ENCODE measurements around the gene KLRB1.
A peak's percentile ranks its signal among the peaks of the same experiment; 100 is the strongest.
"Not testable (repeated sequence)": the region's sequence is repeated elsewhere in the genome, so short reads cannot be mapped to it uniquely, and the experiment has no call there.

The KLRB1 gene

DNA sequence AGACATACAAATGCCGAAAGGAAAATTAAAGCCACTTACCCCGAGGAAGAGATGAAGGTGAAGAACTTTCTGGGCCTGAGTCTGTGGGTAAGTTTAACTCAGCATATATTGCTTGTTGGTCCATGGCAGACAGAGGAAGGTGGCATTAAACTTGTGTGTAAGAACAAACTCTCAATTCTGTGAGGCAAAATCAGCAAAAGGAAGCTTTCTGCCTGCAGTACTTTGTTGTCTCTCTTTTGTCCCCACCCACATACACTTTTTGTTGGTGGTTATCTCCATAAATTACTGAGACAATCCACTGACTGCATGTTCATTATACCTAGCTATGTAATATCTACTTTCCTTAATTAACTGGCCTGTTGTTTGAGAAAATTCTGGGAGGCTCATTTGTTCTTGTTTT is at the start of gene KLRB1:
KLRB1 (minus strand) TSS at position 201 of the 400 bp plus-strand sequence; CDS start at position 124, 77 bp downstream.
- no peak for DNase-seq

GRCh38 chr12:9651265-9651729 is 43.6 kb upstream of the KLRB1 start:
- no peak for DNase-seq

DNA sequence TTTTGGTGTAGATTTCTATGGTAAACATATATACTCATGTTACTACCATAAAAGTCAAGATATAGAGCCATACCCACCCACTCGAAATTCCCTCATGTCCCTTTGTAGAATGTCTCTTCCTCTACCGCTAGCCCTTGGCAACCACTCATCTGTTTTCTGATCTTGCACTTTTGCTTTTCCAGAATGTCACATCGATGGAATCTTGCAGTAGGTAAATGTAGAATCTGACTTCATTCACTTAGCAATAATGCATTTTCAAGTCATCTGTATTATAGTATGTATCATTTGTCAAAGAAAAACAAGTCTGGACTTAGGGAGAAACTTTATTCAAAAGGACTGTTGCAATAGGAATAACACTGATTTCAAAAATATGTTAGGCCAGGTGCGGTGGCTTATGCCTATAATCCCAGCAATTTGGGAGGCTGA is 42.4 kb upstream of the KLRB1 start:
- DNase-seq, result no peak

- DNase-seq, result peak; percentile 55
Observed at GRCh38 chr12:9649532-9649940, 41.8 kb upstream of the KLRB1 start.

DNA sequence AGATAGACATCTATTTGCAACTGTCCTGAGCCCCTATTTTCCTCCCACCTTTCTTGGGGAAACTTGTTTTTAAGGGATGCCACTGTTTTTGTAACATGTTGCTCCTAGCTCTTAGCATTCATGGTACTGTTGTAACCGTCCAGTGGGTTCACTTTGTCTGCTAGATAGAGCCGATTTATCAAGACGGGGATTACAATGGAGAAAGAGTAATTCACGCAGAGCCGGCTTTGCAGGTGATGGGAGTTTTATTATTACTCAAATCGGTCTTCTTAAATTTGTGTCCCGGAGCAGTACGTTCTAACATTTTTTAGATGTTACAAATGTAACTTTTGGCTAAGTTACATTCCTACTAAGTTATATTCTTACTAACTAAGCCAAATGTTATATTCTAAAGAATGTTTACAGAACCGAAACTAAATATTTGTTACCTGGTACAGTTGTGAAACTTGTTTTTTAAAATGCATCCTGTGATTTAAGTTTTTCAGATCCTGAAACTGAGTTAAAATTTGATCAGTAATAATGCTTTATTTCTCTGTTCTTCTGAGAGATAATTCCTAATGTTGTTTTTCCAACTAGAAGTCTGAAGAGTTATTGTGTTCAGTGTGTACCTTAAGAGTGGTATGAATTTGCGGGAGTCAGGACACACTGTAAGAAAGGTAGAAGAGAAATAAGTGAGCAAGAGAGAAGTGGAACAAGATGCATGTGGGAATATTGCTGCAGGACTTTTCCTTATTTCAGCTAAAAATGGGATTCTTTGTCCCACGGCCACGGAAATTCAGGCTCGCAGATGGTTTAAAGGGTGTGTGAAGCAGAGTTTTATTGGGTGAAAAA is 41.2 kb upstream of the KLRB1 start:
- no peak for DNase-seq

DNA sequence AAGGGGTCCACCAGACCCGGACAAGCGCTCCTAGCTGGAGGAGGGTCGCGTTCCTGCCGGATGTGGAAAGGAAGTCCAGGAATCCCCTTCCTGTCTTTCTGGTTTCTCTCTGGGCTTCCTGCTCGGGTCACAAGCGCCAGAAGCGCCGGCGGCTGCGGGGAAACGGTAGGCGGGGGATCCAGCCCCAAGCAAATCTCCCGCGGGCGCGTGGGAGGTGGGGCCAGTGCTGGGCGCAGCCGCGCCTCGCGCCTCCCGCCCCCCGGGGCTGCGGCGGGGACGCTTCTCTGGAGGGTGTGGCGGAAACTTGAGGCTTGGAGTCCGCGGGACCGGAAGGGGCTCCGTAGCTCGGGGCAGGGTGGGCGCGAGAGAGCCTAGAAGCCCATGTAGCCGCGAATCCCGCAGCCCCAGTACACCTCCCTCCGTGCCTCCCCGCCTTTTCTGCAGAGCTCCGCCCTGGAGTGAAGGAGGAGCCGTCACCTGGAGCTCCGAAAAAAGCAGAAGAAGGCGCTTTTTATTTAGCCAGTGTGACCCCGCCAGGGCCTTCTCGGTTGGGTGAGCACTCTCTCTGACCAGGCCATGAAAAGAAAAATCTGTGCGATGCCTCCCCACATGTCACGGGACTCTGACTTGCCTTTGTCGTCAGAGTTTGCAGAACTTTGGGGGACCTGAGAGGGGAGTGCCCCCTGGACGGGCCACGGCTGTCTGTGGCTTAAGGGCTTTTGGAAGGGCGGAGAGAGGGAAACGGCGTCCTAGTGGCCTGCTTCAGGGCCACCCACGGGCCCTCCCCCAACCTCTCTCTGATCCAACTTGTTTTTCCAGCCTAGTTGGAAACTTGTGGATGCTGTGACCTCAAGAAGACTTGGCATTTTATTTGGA is 40.3 kb upstream of the KLRB1 start:
- peak; percentile 90 for DNase-seq

GRCh38 chr12:9646794-9647781 is 39.4 kb upstream of the KLRB1 start:
- no peak for DNase-seq

DNA sequence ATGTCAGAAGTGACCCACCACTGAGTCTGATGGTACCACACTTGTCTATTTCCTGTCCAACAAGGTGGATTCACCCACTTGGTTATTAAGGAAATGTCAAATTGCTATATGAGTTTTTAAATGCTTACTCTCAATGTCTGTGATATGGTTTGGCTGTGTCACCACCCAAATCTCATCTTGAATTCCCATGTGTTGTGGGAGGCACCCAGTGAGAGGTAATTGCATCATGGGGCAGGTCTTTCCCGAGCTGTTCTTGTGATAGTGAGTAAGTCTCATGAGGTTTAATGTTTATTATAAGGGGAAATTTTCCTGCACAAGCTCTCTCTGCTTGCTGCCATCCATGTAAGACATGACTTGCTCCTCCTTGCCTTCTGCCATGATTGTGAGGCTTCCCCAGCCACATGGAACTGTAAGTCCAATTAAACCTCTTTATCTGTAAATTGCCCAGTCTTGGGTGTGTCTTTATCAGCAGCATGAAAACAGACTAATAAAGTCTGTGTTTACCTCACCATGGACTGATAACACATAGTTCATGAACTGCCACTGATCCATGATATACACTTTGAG is 37.4 kb upstream of the KLRB1 start:
- DNase-seq, result not testable (repeated sequence)

DNA sequence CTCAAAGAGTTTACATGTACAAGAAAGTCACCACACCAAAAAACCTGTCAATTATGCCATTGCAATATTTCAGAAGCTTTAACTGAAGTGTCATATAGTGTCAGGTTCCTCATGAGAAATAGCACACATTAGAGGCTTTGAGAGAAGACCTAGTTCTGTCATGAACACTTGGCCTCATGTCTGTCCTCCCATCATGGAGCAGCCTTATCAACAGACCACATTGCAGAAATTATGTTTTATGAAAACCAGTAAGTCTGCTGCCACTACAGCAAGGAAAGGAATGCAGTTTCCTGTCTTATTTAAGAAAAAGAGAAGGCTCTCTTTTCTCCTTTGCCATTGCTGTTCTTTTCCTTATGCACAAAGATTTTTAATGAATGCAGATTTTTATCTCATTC is 35.5 kb upstream of the KLRB1 start:
- no peak for DNase-seq

DNA sequence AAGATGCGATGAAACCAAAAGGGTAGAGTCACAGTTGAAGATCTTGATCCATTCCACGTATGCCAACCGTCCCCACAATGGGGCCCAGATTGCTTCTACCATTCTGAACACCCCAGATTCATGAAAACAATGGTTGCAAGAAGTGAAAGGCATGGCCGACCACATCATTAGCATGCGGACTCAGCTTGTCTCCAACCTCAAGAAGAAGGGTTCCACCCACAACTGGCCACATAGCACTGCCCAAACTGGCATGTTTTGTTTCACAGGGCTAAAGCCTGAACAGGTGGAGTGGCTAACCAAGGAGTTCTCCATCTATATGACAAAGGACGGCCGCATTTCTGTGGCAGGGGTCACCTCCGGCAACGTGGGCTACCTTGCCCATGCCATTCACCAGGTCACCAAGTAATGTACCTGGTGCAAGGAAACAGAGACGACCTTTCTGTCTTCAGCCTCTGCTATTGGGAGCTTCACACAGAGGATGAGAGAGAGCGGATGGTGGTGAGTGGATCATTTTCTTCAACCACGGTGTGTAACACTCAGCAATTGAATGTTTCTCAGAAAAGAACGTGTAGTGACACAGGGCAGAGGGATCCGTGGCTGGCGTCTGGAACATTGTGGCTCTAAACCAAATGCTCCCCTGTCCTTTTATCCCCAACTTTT is 35.0 kb upstream of the KLRB1 start:
- no peak for DNase-seq

GRCh38 chr12:9640024-9640423 is 32.3 kb upstream of the KLRB1 start:
- DNase-seq, result no peak

GRCh38 chr12:9636851-9637206 is 29.1 kb upstream of the KLRB1 start:
- DNase-seq, result no peak

DNA sequence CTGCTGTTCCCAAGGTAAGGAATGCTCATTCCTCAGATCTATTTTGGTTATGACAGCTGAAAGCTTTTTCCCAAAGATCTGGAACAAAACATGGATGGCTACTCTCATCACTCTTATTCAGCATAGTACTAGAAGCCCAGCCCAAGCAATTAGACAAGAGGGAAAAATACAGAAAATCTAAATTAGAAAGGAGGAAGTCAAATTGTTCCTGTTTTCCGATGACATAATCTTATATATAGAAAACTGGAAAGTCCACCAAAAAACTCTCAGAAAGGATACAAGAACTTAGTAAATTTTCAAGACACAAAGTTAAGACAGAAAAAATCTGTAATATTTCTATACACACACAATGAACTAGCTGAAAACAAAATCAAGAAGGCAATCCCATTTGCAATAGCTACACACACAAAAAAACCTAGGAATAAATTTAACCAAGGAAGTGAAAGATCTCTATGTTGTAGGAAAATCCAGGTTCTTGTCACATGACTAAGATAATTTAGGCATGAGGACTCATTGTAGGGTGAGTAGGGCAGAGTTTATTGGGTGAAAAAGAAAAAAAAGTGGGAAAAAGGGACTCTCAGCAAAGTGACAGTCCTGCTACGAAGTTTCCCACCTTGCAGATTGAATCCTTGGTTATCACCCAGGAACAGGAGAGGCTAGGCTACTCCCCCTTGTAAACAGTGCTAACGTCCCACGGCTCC is 28.6 kb upstream of the KLRB1 start:
- DNase-seq, result no peak

GRCh38 chr12:9634969-9635754 is 27.4 kb upstream of the KLRB1 start:
- DNase-seq, result no peak

GRCh38 chr12:9634177-9634803 is 26.6 kb upstream of the KLRB1 start:
- peak; percentile 63 for DNase-seq

DNA sequence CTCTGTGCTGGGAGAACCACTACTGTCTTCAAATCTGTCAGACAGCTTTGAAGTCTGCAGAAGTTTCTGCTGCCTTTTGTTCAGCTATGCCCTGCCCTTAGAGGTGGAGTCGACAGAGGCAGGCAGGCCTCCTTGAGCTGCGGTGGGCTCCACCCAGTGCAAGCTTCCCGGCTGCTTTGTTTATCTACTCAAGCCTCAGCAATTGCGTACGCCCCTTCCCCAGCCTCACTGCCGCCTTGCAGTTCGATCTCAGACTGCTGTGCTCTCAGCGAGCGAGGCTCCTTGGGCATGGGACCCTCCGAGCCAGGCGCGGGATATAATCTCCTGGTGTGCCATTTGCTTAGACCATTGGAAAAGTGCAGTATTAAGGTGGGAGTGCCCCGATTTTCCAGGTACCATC is 25.1 kb upstream of the KLRB1 start:
- no peak for DNase-seq

DNA sequence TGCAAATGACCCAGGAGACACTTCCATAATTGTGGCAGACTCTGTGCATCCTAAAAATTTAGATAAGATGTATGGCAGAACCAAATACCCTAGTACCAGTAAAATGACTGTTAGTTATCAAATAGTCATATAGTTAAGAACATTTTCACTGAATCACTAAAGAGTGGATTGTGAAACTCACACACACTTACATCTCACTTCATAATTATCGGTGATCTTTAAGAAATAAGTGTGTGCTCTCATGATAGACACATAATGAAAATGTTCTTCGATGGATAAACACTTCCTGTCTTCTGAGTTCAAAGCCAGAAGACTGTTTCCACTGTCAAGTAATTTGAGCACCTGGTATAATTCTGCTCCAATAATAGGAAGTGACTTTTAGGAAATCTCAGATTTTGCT is 19.1 kb upstream of the KLRB1 start:
- no peak for DNase-seq

DNA sequence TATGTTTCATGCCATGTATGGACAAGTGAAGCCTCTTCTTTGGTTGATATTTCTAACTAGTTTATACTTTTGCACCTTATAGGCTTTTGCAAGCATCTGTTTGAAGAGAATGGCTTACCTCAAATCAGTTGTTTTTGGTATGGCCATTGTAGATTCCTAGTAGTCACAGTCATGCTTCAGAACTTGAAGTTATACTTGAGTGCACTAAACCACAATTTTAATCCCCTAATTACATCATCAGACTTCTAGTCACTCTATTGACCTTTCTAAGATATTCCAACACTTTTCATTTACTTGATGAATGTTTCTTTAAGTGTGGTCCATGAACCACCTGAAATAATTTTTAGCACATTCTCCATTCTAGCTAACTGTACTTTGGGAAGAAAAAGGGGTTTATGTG is 18.6 kb upstream of the KLRB1 start:
- no peak for DNase-seq

GRCh38 chr12:9625019-9625418 is 17.3 kb upstream of the KLRB1 start:
- DNase-seq, result no peak
